Stimulated activated CD8-positive, alpha-beta memory T cell treated with anti-CD3 and anti-CD28 coated beads, Interleukin-7, amount 100 ng/mL, for 48 hours (primary cell): ENCODE results near the gene KRTAP20-3.

ENCODE experiments used
- DNase-seq, 2 donors: peaks; one replicate each; pipeline ENCODE4 v3.0.0-alpha.2; 2020; ENCODE audit warnings: low read depth in 1 of 2; ENCODE audit errors: extremely low read depth in 1 of 2

The KRTAP20-3 gene

GRCh38 chr21:30642564-30642963 is at the start of gene KRTAP20-3:
Gene KRTAP20-3 (plus strand): TSS chr21:30642864.
- DNase-seq, result no peak

GRCh38 chr21:30598802-30599201 is 43.9 kb upstream of the KRTAP20-3 start, which contains the start of gene KRTAP6-2:
Gene KRTAP6-2 (minus strand): TSS chr21:30598902. CDS start chr21:30598874, 28 bp downstream.
- DNase-seq, result no peak

DNA sequence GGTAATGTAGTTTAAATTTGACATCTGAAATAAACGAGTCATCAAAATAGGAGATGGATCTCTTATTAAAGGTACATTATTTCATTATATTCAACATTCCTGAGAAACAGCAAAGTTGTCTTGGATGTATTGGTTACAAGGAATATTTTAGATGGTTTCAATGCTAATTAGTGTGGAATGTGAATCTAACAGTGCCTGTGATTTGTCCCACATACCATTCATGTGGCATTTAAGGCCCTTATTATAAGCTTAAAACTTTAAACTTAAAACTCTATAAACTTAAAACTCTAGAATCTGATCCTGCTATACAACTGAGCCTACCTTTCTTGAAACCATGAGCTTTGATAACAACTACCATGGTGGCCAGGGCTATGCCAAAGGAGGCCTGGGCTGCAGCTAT is 41.9 kb upstream of the KRTAP20-3 start, which contains the start of gene KRTAP22-1:
Gene KRTAP22-1, plus strand, starts transcription at position 301 of the 400 bp plus-strand sequence.
- DNase-seq, result no peak

DNA sequence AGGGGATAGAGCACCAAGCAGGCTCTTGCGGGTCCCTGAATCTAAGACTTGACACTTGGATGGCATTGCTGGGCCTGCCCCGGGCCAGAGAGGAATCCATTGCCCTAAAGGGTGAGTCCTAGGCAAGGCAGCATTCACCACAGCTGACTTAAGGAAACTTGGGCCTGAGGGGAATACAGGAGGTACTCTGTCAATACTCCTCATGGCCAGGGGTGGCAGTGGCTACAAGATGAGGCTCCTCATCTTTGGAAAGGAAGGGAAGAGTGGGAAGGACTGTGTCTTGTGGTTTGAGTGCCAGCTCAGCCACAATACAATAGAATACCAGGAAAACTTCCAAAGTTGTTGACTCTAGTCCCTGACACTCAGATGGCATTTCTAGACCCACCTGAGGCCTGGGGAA is 36.7 kb upstream of the KRTAP20-3 start:
- no peak for DNase-seq

DNA sequence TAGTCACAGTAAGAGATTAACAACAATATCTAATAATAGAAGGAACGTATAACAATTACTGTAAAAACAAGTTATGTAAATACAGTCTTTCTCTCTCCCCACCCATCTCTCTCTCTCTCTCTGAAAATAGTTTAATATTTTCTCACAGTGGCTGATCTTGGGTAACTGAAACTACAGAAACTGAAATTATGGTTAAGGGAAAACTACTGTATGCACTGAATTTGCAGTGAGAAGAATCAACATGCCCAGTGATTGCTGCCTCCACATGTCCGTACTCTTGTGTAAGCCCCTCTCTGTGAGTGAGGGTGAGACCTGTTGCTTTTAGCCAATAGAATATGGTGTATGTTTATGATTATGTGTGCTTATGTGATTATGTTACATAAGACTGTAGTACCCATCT is 30.5 kb upstream of the KRTAP20-3 start:
- DNase-seq, result no peak

GRCh38 chr21:30613836-30614235 is 28.8 kb upstream of the KRTAP20-3 start, which contains the start of gene KRTAP6-1:
Gene KRTAP6-1 (minus strand): TSS chr21:30613930. CDS start chr21:30613904, 26 bp downstream.
- DNase-seq, result no peak

DNA sequence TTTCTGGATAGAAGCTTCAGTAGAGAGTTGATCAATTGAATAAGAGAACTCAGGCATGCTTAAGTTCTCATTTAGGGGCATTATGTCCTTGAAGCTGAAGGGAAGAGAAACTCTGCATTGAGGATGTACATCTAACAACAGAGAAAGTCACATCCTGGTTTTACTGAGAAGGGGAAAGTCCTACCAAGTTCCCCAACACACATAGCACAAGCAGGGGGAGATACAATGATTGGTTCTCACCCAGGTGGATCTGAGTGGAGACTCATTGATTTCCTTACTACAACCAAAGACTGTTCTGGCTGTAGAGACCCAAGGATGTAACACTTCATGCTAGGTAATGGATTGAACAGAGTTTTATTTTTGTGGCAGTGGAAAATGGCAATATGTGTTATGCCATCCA is 27.5 kb upstream of the KRTAP20-3 start:
- no peak for DNase-seq

DNA sequence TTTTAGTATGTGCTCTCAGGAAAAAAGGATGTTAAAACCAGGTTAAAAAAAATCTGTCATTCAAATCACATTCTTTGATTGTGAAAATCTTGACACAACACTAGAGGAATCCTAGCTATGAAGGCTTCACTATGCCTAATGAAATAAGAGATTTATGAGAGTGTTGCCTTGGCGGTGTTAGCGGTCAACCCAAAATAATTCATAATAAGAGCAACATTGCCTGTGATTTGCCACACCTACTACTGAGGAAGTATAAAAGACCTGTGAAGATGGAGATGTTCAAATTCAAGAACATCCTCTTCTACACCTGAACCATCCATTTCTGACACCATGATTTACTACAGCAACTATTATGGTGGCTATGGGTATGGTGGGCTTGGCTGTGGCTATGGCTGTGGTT is 26.5 kb upstream of the KRTAP20-3 start, which contains the start of gene KRTAP20-1:
Gene KRTAP20-1, plus strand, starts transcription at position 301 of the 400 bp plus-strand sequence. Its CDS starts 30 bp downstream, at position 331.
- DNase-seq, result no peak

DNA sequence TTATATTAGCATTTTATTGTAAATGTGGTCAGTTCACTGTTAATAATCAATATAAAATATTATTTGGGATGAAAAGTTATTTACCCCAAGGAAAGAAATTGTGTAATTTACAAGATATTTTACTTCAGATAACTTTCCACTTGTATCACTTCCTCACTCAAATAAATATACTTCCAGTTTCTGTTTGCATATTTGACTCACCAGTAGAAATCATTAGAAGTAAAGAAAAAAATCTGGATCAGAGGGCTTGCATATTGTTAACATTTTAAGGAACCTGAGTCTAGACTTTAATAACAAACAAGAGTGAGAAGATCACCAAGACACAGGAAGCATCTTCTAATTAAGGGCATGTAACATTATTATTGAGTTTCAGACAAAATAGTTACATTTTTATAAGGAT is 22.6 kb upstream of the KRTAP20-3 start:
- no peak for DNase-seq

DNA sequence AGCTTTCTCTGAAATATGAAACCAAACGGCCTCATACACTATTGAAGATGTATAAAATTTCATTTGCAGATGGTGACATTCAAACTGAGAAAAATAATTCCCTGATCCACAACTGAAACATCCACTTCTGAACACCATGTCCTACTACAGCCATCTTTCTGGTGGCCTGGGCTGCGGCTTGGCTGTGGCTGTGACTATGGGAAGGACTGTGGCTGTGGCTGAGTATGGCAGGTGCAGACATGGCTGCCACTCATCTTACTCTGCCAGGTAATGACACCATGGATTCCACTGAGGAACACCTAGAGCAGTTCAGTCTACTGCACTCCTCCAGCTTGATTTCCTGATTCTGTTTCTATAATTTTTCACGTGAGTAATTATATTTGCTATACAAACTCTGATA is 22.1 kb upstream of the KRTAP20-3 start, which contains the start of gene KRTAP20-4:
Gene KRTAP20-4, plus strand, starts transcription at position 106 of the 400 bp plus-strand sequence.
- no peak for DNase-seq

DNA sequence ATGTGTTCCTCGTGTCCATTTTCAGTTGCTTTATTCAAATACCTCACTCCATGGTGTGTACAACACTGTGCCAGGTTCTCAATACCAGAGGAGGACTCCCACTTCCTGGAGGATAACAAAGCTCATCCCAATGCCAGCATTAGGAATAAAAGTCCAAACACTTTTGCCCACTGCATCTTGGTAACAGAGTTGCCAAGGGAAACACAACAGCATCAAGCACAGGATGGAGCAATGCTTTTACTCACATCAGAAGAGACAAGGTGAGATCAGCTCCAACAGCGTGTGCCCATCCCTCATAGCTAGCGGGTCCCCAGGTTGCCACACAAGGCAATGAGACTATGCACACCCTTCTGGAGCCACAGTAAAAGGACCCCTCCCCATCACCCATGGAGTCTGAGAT is 19.3 kb upstream of the KRTAP20-3 start:
- DNase-seq, result no peak

- no peak for DNase-seq
Measured at GRCh38 chr21:30625449-30626165, 17.1 kb upstream of the KRTAP20-3 start.

- no peak for DNase-seq
Measured at GRCh38 chr21:30628109-30628508, 14.6 kb upstream of the KRTAP20-3 start.

DNA sequence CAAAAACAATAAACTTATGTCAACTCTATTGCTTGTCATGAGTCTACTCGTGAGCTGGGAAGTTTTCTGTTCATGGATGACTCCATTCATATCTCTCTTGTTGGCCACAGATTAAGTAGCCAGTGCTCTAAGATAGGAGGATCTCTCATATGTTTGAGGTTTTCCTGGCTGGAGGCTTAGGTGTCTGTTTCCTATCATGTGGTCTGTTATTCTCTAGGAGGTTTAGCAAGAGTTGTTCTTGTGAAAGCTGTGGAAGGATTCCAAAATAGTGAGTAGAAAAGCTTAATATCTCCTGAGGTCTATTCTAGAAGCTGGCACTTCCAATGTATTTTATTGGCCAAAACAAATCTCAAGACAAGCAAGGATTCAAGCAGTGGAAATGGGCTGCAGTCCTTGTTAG is 13.5 kb upstream of the KRTAP20-3 start:
- DNase-seq, result no peak

- DNase-seq, result no peak
Measured at GRCh38 chr21:30634906-30635305, 7.8 kb upstream of the KRTAP20-3 start, which contains the start of gene KRTAP20-2. Gene KRTAP20-2 (plus strand): TSS chr21:30635206. CDS start chr21:30635264, 58 bp downstream.

GRCh38 chr21:30638686-30639085 is 4.0 kb upstream of the KRTAP20-3 start:
- DNase-seq, result no peak

GRCh38 chr21:30646904-30647414 is 4.3 kb downstream of the KRTAP20-3 start:
- no peak for DNase-seq

- no peak for DNase-seq
Measured at GRCh38 chr21:30652891-30653290, 10.2 kb downstream of the KRTAP20-3 start.

GRCh38 chr21:30668776-30669175 is 26.1 kb downstream of the KRTAP20-3 start:
- no peak for DNase-seq

DNA sequence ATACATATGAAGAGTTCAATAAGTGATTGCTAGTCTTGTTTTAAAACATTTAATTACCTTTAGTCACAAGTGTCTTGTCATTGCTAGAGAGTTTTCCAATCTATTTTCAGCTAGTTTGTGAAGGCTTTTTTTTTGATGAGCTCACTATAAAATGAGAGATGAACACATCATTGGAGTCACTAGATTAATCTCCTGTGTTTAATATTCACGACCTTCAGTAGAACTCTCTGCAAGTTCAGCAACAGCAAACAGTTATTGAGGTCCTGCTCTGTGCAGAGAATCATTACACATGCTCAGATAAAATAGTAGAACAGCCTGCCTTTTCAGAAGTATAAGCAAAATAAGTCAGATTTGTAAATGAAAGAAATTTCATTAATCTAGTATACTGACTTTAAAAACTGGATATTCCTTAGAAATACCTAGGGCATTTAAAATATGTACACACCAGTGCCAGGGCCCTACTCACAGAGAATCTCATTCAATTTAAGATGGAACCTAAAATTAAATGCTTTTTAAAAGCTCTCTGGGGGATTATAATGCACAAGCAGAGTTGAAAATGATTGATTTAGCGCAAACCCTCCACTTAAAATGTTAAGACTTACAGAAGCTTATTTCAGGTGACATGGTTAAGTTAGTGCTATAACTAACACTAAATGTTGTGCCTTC is 30.5 kb downstream of the KRTAP20-3 start:
- no peak for DNase-seq

DNA sequence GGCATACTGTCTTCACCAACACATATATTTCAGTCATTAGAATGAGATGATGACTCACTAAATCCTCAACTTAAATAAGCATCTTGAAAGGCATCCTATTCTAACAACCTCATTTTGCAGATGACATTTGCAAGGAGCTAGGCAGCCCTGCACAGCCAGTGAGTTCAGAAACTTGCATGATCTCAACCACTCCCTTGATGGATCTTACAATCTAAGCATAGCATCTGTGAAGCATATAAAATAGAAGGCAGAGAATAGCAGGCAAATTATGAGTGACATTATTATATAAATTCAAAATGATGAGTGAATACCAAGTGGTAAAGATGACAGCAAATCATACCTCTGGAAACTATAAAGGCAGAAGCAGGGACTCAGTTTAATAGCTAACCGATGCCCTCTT is 31.6 kb downstream of the KRTAP20-3 start:
- DNase-seq, result no peak

GRCh38 chr21:30676737-30677136 is 34.1 kb downstream of the KRTAP20-3 start:
- no peak for DNase-seq
